Left renal pelvis (tissue), 4 donors: ENCODE results near the gene C6orf141. TPM values are rescaled to one million over a fixed set of nuclear protein-coding genes. Genes with fewer than 3 reads are reported as not detected.

Experiments
- DNase-seq, 4 donors: peaks; one replicate each; pipeline ENCODE4 v3.0.0-alpha.2; 2013; ENCODE audit warnings: low read depth in 4 of 4, low spot score in 3 of 4
- polyA plus RNA-seq, 4 donors: library from polyadenylated mRNA; unstranded; fragments of 120-200 nt; gene quantifications; one replicate each; pipeline ENCODE4 v1.2.1, GENCODE V29; 2013; ENCODE audit not compliant: insufficient read length in 4 of 4

The C6orf141 gene
- polyA plus RNA-seq = under 1 TPM; 0.33 to 0.86 (median 0.55) TPM

DNA sequence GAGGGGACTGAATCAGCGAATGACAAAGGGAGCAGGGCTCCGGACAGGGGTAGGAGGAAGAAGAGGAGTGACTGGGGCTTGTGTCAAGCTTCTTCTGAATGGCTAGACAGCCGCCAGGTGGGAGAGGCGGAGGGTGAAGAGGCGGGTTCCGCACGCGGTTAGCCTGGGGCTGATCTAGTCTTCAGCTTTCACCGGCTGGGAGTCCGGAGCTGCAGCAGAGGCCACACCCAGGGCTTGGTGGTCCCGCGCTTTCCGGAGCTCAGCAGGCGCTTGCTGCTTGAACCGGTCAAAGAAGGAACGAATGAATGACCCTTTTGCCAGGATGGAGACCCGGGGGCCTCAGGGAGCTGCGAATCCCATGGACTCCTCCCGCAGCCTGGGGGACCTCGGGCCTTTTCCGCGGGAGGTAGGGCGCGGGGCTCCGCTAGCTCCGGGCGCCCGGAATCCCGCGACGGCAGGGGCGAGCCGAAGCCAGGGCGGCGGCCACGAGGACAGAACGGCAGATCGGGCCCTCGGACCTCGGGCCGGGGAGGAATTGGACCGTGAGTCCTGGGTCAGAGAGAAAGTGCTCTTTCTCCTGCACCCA, at the start of gene C6orf141:
TSS of gene C6orf141 (plus strand) at position 177 of the 586 bp plus-strand sequence. CDS start at position 302, 125 bp downstream.
- DNase-seq = peak in 1 of 4 donors; percentile 14

DNA sequence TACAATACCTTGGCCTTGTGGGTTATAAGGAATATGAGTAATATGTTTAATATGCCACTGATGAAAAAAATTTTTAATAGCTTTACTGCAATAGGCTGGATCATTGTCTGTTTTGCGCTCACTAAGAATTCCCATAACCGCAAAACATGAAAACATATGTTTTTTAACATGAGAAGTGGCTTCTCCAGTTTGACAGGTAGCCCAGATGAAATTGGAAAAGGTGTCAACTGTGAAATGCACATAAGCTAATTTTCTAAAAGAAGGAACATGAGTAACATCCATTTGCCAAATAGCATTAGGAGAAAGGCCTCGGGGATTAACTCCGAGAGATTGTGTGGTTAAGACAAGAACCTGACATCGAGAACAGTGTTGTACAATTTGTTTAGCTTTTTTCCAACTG, 45.8 kb upstream of the C6orf141 start:
- no peak for DNase-seq

DNA sequence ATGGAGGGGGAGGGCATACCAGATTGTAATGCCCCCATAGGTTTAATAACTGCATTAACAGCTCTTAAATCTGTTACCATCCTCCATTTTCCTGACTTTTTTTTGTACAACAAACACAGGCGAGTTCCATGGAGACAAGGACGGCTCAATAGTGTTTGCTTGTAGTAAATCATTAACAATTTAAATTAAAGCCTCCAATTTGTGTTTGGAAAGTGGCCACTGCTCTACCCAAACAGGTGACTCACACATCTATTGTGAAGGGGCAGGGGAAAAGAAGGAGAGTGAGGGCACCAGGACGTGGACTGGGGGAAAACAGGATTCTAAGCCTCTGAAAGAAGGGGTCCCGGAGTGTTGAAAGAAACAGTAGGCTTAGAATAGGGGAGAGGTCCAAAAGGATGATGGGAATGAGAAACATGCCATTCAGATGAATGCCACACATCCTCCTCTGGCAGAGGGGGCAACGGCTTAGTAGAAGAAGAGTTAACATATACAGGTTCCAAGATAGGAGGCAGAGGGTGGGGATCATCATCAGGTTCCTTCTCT, 43.8 kb upstream of the C6orf141 start:
- DNase-seq = no peak

DNA sequence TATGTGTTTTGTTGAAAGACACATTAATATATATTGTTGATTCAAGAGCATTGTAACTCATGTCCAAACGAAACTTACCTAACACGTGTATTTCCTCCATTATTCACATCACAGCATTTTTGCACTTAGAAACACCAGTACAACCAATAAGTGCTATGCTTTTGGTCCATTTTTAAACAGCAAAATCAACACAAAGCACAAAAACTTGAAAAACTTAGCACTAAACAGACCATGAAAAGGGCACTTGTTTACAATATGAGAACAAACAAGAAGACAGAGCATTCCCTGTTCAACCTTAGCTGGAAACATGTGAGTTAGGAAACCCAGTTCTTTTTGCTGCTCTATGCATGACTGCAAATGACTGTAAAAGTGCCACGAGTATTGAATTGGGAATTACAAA, 41.1 kb upstream of the C6orf141 start:
- no peak for DNase-seq

DNA sequence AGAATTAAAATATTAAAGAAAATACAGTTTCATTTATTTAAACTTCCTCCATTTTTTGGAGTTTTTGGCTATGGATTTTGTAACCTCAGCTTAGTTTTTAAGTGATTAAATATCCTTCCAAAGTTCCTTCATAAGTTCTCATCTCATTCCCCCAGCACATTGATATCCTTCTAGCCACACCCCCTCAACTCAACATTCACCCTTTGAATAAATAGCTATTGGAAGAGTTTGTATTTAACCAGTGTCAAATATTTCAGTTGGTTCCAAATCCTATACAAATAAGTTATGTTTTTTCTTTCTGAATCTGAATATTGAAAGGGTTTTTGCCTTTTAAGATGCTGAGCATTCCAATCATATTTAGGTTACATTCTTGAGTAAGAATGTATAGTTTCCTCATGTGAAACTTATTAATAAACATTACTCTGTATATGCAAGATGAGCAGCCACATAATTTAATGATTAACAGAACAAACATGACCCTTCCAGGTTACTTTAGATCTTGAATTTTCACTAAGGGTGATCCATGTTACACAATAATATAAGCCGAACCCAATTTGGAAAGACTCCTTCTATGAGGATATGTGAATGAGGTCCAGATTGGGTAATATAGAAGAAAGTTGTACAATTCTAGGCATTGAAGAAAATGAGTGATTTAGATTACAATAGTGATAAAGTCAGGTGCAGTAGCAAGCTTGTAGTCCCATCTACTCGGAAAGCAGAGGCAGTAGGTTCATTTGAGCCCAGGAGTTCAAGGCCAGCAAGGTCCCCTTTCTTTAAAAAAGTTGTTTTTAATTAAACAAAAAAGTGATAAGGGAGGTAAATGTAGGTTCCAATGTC, 37.1 kb upstream of the C6orf141 start:
- DNase-seq = no peak

DNA sequence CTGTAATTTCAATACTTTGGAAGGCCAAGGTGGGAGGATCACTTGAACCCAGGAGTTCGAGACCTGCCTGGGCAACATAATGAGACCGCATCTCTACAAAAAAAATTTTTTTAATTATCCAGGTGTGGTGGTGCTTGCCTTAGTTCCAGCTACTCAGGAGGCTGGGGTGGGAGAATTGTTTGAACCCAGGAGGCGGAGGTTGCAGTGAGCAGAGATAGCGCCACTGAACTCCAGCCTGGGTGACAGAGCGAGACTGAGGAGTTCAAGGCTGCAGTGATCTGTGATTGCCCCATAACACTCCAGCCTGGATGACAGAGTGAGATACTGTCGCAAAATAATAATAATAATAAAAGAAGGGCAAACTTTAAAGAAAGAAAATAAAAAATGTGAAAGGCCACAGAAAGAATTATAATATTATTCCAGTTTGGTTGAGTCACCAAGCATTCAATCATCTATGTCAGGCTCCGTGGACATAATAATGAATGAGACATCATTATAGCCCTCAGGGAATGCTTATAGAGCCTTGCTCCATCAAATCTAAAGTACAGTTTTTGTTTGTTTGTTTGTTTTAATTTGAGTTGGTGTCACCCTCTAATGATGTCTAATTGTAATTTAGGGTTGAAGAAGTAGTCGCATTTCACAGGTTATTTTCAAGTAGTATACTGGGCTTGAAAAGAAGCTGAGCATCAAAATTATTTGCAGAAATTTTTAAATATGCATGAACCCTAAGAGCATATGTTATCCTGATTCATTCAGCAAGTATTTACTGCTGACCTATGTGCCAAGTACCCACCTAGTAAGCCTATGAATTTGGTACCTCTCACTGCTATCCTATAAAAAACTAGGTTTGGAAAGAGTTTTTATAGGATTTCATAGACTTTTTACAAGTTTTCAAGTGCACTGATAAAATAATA, 35.6 kb upstream of the C6orf141 start:
- DNase-seq = no peak

DNA sequence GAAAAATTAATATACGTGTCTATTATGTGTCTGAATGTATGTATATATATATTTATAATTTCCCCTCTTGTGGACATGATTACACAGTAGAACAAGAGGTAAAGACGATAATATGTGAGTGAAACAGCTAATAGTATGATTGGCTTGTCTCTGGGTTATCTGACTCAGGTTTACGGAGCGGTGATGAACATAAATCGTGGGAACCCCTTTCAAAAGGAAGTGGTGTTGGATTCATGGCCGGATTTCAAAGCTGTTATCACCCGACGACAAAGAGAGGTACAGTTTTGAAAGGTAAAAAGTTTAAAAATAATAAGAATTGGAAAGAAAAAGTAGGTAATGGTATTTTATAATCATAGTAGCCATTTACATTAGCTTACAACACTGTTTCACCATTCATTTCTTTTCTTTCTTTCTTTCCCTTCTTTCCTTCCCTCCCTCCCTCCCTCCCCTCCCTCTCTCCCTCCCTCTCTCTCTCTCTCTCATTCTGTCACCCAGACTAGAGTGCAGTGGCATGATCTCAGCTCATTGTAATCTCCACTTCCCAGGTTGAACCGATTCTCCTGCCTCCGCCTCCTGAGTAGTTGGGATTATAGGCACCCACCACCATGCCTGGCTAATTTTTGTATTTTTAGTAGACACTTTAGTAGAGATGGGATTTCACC, 34.9 kb upstream of the C6orf141 start:
- DNase-seq = no peak

DNA sequence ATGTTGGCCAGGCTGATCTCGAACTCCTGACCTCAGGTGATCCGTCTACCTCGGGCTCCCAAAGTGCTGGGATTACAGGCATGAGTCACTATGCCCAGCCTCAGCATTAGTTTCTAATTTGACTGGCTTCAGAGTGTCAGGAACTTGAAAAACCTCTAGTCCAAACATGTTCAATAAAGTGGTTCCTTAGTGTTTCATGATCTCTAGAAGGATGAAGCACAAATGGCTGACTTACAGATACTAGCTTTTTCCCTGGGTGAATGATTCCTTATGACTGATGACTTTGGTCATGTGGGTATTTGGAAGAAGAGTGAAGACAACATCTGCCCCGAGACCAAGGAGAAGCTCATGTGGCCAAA, 34.3 kb upstream of the C6orf141 start:
- no peak for DNase-seq

DNA sequence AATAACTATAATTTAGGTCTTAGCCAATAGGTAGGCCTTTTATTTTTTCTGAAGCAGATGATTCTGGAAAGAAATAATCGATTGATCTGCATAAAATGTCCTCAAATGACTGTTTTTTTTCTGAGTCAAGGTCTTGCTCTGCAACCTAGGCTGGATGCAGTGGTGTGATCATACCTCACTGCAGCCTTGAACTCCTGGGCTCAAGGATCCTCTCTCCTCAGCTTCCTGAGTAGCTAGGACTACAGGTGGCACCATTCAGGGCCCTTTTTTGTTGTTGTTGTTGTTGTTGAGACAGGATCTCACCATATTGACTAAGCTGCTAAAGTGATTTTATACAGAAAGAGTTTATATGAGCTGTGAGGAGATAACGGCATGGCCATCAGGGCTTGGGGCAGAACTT, 32.5 kb upstream of the C6orf141 start:
- DNase-seq = no peak

DNA sequence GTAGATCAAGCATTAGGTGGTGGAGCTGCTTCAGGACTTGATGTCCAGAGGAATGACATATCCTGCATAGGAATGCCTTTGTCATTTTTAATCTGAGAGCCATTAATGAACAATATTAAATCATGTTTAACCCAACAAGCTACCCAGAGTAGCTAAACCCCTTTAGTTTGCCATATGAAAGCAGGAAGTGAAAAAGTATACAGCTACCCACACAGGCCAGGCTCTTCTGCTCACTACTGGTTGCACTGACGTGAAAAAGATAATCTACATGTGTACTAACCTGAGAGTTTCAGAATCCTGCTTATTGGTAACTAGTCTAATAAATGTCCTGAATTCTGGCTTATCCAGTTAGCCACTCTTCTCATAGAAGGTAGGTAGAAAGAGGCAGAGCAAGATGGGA, 30.8 kb upstream of the C6orf141 start:
- no peak for DNase-seq

DNA sequence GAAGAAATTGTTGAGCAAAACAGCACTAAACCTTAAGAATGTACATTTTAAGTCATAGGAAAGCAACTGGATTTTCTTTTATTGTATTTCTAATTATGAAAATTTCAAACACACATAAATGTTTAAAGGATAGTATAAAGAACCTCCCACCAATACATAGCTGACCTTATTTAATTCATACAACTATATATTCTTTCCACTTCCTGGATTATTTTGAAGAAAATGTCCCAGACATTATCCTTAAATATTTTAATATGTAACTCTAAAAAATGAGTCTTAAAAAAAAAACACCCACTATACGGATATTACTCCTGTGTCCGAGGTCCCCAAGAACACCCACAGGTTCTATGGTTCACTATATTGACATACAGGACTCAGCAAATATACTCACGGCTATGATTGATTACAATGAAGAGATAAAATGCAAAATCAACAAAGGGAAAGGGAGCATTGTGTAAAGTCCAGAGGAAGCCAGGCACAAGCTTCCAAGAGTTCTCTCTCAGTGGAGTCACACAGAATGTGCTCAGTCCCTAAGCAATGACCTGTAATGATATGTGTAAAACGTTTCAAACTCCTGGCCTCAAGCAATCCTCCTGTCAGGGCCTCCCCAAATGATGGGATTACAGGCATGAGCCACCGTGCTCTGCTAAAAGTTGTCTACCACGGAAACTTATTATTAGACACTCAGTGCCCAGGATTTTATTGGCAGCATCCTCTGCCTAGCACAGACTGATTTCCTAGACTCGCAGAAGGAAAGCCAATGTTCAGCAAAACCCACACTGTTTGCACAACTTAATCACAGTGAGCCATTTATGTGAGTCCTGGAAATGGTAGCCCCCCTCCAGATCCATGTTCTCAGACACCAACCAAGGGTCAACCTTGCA, 27.5 kb upstream of the C6orf141 start:
- DNase-seq = no peak

DNA sequence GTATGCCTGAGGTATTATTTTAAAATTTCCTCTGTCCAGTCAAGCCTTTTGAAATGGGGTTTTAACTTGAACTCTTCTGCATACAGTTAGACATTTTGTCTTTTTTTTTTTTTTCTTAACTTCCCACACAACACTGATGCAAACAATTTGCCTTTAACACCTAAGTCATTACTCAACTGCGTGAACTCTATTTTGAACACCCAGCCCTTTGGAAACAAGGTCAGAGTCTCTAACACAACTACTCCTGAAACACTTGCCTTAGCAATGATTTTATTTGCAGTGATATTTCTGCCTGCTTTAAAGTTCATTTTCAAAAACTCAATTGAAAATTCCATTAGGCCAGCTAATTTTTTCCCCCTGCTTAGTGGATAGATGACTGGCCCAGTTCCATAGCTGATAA, 26.6 kb upstream of the C6orf141 start:
- DNase-seq = no peak

DNA sequence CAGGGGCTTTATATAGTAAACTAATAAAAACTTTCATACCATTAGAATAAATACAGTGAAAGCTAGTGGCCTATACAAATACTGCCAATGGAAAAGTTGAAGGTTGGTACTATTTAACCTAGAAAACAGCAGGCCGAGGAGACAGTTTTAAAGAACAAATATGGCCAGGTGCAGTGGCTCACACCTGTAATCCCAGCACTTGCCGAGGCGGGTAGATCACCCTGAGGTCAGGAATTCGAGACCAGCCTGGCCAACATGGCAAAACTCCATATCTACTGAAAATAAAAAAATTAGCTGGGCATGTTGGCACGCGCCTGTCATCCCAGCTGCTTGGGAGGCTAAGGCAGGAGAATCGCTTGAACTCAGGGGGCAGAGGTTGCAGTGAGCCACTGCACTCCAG, 25.9 kb upstream of the C6orf141 start:
- DNase-seq = no peak

DNA sequence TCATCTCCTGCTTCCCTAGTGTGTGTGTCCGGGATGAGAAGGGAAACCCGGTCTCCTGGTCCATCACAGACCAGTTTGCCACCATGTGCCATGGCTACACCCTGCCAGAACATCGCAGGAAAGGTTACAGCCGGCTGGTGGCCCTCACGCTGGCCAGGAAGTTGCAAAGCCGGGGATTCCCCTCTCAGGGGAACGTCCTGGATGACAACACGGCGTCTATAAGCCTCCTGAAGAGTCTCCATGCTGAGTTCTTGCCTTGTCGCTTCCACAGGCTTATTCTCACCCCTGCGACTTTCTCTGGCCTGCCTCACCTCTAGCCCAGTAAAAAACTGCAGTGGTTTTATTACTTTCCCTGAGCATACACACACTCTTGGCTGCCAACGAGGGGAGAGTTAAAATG, 23.9 kb upstream of the C6orf141 start:
- no peak for DNase-seq

DNA sequence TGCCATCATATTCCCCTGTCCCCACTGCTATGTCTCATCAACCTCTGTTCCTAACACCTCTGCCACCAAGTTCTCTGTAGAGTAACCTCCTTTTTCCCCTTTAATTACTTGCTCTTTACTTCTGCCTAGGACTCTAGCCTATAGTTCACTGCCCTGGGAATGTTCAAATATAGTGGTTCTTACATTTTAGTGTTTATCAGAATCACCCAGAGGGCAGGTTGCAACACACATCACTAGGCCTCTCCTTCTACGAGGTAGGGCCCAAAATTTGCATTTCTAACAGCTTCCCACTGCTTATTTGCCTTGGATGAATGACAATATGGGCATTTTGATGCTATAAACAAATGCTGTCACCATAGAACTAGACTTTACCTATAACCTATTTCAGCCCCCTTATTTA, 23.1 kb upstream of the C6orf141 start:
- DNase-seq = no peak

DNA sequence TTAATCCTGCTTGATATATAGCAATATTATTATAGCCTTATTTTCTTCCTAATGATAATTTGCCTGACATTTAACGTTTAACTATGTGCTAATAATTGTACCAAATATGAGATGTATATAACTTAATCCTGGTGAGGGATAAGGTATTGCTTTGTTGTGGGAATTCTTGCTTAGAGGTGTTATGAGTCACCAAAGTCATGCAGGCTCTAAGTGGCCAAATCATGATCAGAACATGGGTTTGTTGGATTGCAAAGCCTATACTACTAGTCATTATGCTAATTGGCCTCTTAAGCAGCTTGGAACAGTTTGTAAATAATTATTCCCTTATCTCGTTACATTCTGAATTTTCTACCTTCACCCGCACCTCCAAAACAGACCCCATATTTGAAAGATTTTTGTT, 21.9 kb upstream of the C6orf141 start:
- no peak for DNase-seq

DNA sequence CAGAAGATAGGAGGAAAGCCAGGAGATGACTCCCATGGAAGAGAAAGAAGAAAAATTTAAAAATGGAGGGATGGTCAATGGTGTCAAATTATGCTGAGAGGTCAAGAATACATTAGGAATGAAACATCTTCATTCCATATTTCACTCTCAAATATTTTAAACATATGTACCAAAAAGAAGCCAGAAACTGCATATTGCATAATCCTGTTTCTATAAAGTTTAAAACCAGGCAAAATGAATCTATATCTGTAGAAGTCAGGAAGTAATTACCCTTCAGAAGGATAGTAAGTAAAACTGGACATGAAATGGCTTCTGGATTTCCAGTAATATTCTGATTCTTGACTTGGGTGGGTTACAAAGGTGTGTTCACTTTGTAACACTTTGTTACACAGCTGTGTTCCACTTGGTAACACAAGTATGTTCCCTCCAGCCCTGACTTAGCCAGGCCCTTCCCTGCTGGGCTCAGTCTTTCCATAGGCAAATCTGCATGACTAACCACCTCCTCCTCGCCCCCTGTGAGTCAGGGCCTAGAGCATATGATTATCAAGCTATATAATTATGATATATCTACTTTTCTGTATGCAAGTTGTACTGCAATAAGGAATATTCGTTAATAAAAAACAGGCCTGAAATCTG, 20.2 kb upstream of the C6orf141 start:
- no peak for DNase-seq

DNA sequence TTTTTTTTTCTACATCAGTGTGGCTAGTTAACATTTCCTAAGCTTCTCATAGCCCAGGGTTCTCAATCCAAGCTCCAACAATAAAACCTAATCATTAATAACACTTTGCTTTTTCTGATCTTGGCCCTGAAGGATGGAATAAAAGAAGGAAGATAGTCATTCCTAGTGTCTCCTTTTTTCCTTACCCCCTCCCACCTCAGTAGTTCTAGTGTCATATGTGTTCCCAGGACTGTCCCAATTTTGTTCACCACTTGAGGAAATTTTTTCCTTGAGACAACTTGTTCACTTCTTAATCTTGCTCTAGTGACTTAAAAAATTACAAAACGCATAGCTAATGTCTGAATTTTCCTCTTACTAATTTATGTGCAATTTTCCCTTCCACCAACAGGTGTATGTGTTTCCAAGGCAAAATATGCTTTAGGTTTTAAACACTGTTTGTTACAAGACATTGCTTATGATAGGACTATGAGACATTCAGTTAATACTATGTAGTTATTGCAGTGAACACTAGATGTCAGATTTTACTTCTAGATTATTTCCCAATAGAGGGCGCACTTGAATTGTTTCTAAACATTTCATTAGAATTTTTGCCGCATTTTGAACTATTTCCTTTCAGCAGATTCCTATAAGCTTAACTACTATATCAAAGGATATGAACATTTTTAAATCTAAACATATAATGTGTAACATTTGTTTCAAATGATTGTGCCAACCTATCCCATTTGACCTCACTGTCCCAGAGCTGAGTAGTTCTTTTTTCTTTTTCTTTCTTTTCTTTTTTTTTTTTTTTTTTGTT, 18.5 kb upstream of the C6orf141 start:
- DNase-seq = peak in 3 of 4 donors; percentile 17 to 29 (median 24)
